ENCODE measurements around the gene SPDYE6.

The SPDYE6 gene

GRCh38 chr7:102319671-102320070, 36.6 kb downstream of the SPDYE6 start:
- no peaks in the 10 kb centered on the region for H3K4me1 ChIP-seq (ENCODE audit: control insufficient read depth, insufficient read depth, low read length, poor library complexity, severe bottlenecking)
- no peaks in the 10 kb centered on the region for H3K36me3 ChIP-seq (ENCODE audit: control insufficient read depth, insufficient read depth, low read length)
- no peak for DNase-seq
- H3K4me3 ChIP-seq (ENCODE audit: insufficient read depth, low read depth, low read length, poor library complexity, severe bottlenecking) = no peak overlapping the region
- H3K27me3 ChIP-seq (replicated peaks; ENCODE audit: control insufficient read depth, insufficient read depth, low read length, poor library complexity, severe bottlenecking) = no peaks in the 10 kb centered on the region
- H3K9me3 ChIP-seq (ENCODE audit: control insufficient read depth, low read length) = no peaks in the 10 kb centered on the region
- H3K27ac ChIP-seq (ENCODE audit: insufficient read depth, low read length, poor library complexity, severe bottlenecking) = no peak overlapping the region

GRCh38 chr7:102318482-102318971, 37.7 kb downstream of the SPDYE6 start:
- H3K4me3 ChIP-seq (ENCODE audit: insufficient read depth, low read depth, low read length, poor library complexity, severe bottlenecking) = no peak overlapping the region
- no peaks in the 10 kb centered on the region for H3K9me3 ChIP-seq (ENCODE audit: control insufficient read depth, low read length)
- no peak for DNase-seq
- no peaks in the 10 kb centered on the region for H3K27me3 ChIP-seq (replicated peaks; ENCODE audit: control insufficient read depth, insufficient read depth, low read length, poor library complexity, severe bottlenecking)
- no peaks in the 10 kb centered on the region for H3K4me1 ChIP-seq (ENCODE audit: control insufficient read depth, insufficient read depth, low read length, poor library complexity, severe bottlenecking)
- no peak overlapping the region for H3K27ac ChIP-seq (ENCODE audit: insufficient read depth, low read length, poor library complexity, severe bottlenecking)
- no peaks in the 10 kb centered on the region for H3K36me3 ChIP-seq (ENCODE audit: control insufficient read depth, insufficient read depth, low read length)

GRCh38 chr7:102317231-102318059, 38.8 kb downstream of the SPDYE6 start:
- Histone ChIP-seq H3K36me3 (ENCODE audit: control insufficient read depth, insufficient read depth, low read length) (no peaks in the 10 kb centered on the region), H3K27ac (ENCODE audit: insufficient read depth, low read length, poor library complexity, severe bottlenecking) (no peak overlapping the region)
- no peak for DNase-seq

GRCh38 chr7:102313997-102314780, 42.1 kb downstream of the SPDYE6 start:
- Histone ChIP-seq H3K27me3 (replicated peaks; ENCODE audit: control insufficient read depth, insufficient read depth, low read length, poor library complexity, severe bottlenecking) (no peaks in the 10 kb centered on the region), H3K9me3 (ENCODE audit: control insufficient read depth, low read length) (no peaks in the 10 kb centered on the region), H3K4me3 (ENCODE audit: insufficient read depth, low read depth, low read length, poor library complexity, severe bottlenecking) (no peak overlapping the region), H3K27ac (ENCODE audit: insufficient read depth, low read length, poor library complexity, severe bottlenecking) (no peak overlapping the region), H3K36me3 (ENCODE audit: control insufficient read depth, insufficient read depth, low read length) (no peaks in the 10 kb centered on the region), H3K4me1 (ENCODE audit: control insufficient read depth, insufficient read depth, low read length, poor library complexity, severe bottlenecking) (no peaks in the 10 kb centered on the region)
- no peak for DNase-seq

More at GRCh38 chr7:102317231-102318059, 38.8 kb downstream of the SPDYE6 start:
- Histone ChIP-seq H3K4me3 (ENCODE audit: insufficient read depth, low read depth, low read length, poor library complexity, severe bottlenecking) (no peak overlapping the region), H3K4me1 (ENCODE audit: control insufficient read depth, insufficient read depth, low read length, poor library complexity, severe bottlenecking) (no peaks in the 10 kb centered on the region), H3K27me3 (replicated peaks; ENCODE audit: control insufficient read depth, insufficient read depth, low read length, poor library complexity, severe bottlenecking) (no peaks in the 10 kb centered on the region), H3K9me3 (ENCODE audit: control insufficient read depth, low read length) (no peaks in the 10 kb centered on the region)

- no peak overlapping the region for H3K27ac ChIP-seq (ENCODE audit: insufficient read depth, low read length, poor library complexity, severe bottlenecking)
- H3K4me3 ChIP-seq (ENCODE audit: insufficient read depth, low read depth, low read length, poor library complexity, severe bottlenecking) = no peak overlapping the region
- H3K27me3 ChIP-seq (replicated peaks; ENCODE audit: control insufficient read depth, insufficient read depth, low read length, poor library complexity, severe bottlenecking) = no peaks in the 10 kb centered on the region
- no peaks in the 10 kb centered on the region for H3K36me3 ChIP-seq (ENCODE audit: control insufficient read depth, insufficient read depth, low read length)
- no peaks in the 10 kb centered on the region for H3K9me3 ChIP-seq (ENCODE audit: control insufficient read depth, low read length)
- no peaks in the 10 kb centered on the region for H3K4me1 ChIP-seq (ENCODE audit: control insufficient read depth, insufficient read depth, low read length, poor library complexity, severe bottlenecking)
- DNase-seq = no peak
Observed at GRCh38 chr7:102312317-102312716, 43.9 kb downstream of the SPDYE6 start.

GRCh38 chr7:102310414-102310815, 45.8 kb downstream of the SPDYE6 start:
- Histone ChIP-seq H3K9me3 (ENCODE audit: control insufficient read depth, low read length) (no peaks in the 10 kb centered on the region), H3K4me1 (ENCODE audit: control insufficient read depth, insufficient read depth, low read length, poor library complexity, severe bottlenecking) (peaks cover 4% of the 10 kb centered on the region), H3K27me3 (replicated peaks; ENCODE audit: control insufficient read depth, insufficient read depth, low read length, poor library complexity, severe bottlenecking) (no peaks in the 10 kb centered on the region), H3K36me3 (ENCODE audit: control insufficient read depth, insufficient read depth, low read length) (no peaks in the 10 kb centered on the region), H3K4me3 (ENCODE audit: insufficient read depth, low read depth, low read length, poor library complexity, severe bottlenecking) (no peak overlapping the region), H3K27ac (ENCODE audit: insufficient read depth, low read length, poor library complexity, severe bottlenecking) (no peak overlapping the region)
- DNase-seq = no peak

- no peaks in the 10 kb centered on the region for H3K27me3 ChIP-seq (replicated peaks; ENCODE audit: control insufficient read depth, insufficient read depth, low read length, poor library complexity, severe bottlenecking)
- no peak overlapping the region for H3K27ac ChIP-seq (ENCODE audit: insufficient read depth, low read length, poor library complexity, severe bottlenecking)
- peaks cover 4% of the 10 kb centered on the region for H3K4me1 ChIP-seq (ENCODE audit: control insufficient read depth, insufficient read depth, low read length, poor library complexity, severe bottlenecking)
- H3K4me3 ChIP-seq (ENCODE audit: insufficient read depth, low read depth, low read length, poor library complexity, severe bottlenecking) = peak overlapping the region; percentile 35
- H3K36me3 ChIP-seq (ENCODE audit: control insufficient read depth, insufficient read depth, low read length) = no peaks in the 10 kb centered on the region
- no peaks in the 10 kb centered on the region for H3K9me3 ChIP-seq (ENCODE audit: control insufficient read depth, low read length)
- no peak for DNase-seq
Observed at GRCh38 chr7:102306916-102307677, 49.1 kb downstream of the SPDYE6 start.

GRCh38 chr7:102305414-102306268, 50.6 kb downstream of the SPDYE6 start:
- Histone ChIP-seq H3K36me3 (ENCODE audit: control insufficient read depth, insufficient read depth, low read length) (no peaks in the 10 kb centered on the region), H3K4me3 (ENCODE audit: insufficient read depth, low read depth, low read length, poor library complexity, severe bottlenecking) (no peak overlapping the region), H3K9me3 (ENCODE audit: control insufficient read depth, low read length) (no peaks in the 10 kb centered on the region), H3K4me1 (ENCODE audit: control insufficient read depth, insufficient read depth, low read length, poor library complexity, severe bottlenecking) (peaks cover 4% of the 10 kb centered on the region), H3K27me3 (replicated peaks; ENCODE audit: control insufficient read depth, insufficient read depth, low read length, poor library complexity, severe bottlenecking) (no peaks in the 10 kb centered on the region), H3K27ac (ENCODE audit: insufficient read depth, low read length, poor library complexity, severe bottlenecking) (no peak overlapping the region)
- DNase-seq = no peak

- Histone ChIP-seq H3K27ac (ENCODE audit: insufficient read depth, low read length, poor library complexity, severe bottlenecking) (no peak overlapping the region), H3K4me1 (ENCODE audit: control insufficient read depth, insufficient read depth, low read length, poor library complexity, severe bottlenecking) (peaks cover 4% of the 10 kb centered on the region)
Observed at GRCh38 chr7:102304668-102305067, 51.6 kb downstream of the SPDYE6 start.

More at GRCh38 chr7:102304668-102305067, 51.6 kb downstream of the SPDYE6 start:
- H3K4me3 ChIP-seq (ENCODE audit: insufficient read depth, low read depth, low read length, poor library complexity, severe bottlenecking) = no peak overlapping the region
- no peaks in the 10 kb centered on the region for H3K9me3 ChIP-seq (ENCODE audit: control insufficient read depth, low read length)
- H3K36me3 ChIP-seq (ENCODE audit: control insufficient read depth, insufficient read depth, low read length) = no peaks in the 10 kb centered on the region
- no peaks in the 10 kb centered on the region for H3K27me3 ChIP-seq (replicated peaks; ENCODE audit: control insufficient read depth, insufficient read depth, low read length, poor library complexity, severe bottlenecking)
- DNase-seq = no peak

All from effector memory CD4-positive, alpha-beta T cell (primary cell).